HG03565 (cell line): ENCODE measurements around the gene TNS1.

ENCODE experiments used
- ATAC-seq: cut with Tn5 transposase; IDR thresholded peaks from one replicate; pipeline ENCODE4 v1.9.1; 2021; ENCODE audit warnings: mild to moderate bottlenecking, moderate library complexity; ENCODE audit not compliant: unreplicated experiment

The TNS1 gene

DNA sequence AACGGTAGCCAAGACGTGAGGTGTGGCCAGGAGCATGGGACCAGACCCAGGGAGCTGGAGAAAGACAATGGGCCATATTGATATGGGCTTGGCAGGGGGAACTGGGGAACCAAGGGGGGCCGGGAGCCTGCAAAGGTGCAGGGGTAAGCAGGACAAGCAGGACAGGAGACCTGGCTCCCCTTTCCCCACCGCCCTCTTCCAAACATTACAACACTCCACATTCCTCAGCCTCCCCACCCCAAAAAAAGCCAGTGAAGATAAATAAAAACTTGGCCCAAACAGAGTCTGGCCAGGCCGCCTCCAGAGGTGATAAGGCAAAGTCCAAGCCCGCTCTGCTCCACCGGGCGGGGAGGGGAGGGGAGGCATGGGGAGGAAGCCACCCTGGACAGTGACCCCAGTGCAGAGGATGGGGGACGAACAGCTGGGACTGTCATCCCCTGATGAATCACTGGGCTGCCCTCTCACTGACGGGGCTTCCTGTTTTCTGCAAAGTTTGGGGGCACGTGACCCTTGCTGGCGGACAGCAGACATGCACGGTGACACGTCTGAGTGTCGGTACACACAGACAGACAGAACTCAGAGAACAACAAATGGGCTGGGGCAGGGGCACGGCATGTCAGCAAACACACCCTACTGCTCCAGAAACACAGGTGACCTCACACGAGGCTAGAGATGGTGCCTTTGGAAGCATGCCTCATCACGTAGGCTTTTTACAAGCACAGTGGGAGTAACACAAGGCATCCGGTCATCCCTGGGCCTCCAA, 100.2 kb downstream of the TNS1 start:
- no peak for ATAC-seq

DNA sequence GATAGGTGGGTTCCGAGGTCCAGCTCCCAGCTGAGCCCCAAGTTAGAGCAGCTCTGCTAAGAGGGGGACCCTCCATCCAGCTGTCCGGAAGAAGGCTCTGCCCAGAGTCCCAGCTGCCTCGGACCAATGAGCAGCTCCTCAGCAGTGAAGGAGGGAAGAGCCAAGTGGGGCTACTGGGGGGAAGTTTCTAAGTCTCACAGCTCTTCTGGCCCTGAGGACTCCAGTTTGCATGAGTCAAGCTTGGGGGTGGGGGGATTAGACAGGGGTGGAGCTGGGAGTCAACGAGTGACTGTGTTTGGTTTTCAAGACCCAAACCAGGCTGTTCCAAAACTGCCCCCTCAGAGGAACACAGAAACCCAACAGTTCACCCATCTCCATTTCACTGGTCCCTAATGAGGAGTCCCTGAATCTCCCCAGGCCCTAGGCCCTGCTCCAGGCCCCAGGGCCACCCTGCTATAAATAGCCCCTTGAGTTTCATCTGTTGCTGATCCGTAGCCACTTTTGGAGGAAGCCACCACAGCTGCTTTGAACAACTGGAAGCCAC, 100.9 kb downstream of the TNS1 start:
- ATAC-seq: no peak

DNA sequence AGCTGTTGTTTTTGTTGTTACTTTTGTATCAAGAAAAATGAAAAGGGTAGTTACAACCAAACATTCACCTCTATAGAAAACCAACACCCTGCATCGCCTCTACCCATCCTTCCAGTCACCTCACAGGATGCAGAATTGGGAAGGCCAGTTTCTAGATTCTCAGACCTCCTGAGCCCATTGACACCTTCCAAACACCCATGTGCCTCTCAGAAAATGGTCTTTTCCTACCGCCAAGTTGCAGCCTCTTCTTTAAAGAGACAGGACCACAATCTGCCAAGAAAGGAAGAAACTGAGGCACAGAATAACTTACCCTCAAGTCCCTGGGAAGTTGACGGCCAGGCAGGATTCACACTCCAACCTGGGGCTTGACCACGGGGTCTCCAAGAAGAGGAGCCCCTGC, 101.4 kb downstream of the TNS1 start:
- ATAC-seq: no peak

DNA sequence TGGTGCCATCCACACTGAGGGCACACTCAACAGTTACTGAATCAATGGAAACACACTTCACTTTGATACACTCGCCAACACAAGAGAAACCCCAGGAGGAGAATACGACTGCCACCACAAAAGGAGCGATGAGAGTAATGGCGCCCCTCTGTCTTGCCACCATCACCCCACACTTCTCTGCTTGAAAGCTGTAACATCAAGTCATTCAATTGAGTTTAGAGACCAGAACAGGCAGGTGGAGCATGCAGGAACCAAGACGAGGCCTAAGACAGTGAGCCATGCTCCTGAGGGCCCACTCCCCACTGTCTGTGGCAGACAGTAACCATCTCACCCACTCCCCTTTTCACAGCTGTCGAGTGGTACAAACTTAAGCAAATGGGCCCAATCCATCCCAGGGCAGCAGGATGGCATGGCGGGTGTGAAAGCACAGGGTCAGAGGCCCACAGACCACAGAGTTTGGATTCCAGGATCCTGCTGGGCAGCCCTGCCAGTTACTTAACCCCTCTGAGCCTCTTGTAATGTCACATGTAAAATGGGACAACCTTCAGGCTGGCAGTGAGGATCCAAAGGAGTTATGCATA, 101.9 kb downstream of the TNS1 start:
- ATAC-seq: no peak

DNA sequence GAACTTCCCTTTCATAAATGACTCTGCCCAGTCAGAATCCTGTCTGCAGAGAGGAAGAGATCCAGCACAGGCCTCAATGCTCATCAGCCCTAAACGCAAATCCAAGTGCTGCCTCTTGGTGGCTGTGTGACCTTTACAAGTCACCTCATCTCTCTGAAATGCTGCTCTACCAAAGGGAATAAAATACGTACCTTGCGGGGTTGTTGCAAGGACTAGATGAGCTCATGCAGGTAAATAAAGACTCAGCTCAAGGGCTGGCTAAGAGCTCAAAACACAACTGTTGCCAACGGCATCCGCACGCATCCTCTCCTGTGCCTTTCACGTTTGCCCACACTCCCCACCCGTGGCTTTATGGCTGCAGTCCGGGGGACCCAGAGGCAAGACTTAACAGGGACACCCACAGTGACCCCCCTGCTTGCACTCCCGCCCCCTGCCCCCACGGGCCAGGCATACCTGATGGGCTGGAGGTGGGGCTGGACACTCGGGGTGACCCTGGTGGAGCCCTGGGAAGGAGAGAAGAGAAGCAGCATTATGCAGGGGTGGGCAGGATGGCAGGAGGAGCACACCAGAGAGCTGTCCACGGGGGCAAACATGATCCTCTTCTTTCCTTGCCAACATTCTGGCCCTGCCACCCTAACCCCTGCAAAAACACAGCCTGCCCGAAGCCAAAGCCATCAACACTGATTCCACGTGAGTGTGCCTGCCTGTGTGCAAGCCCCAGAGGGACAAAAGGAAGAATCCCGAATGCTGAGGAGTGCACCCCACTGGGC, 102.6 kb downstream of the TNS1 start:
- no peak for ATAC-seq

DNA sequence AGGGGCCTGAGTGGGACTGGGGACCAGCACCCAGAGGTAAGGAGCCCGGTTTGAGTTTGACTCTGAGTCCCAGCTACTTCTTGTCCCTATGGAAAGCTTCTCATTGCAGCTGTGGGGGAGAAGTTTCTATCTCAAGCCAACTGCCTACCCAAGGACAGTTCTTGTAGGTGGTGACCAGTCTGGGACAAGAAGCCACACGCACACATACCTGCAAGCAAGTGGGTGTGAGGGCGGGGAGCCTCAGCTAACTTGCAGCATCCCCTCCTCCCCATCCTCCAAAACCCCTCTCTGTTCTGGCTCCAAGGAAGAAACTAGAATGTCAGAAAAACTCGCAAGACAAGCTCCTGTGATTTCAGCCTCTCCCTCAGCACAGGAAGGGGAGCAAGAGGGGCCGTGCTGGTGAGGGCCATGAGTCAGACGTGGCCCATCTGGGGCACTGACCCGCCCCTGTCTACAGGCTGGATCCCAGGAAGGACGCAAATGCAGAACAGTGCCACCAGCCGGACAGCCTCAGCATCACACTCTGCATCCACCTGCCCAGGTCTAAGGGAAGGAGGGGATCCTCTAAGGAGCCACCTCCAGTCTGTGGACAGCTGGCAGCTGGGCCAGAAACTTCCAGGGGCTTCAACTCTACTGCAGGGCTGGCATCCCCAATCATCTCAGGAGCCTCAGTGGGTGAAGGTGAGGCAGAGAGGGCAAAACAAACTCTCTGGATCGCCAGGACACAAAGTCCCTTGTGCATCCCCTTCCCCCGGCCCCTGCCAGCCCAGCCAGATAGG, 103.4 kb downstream of the TNS1 start:
- ATAC-seq: no peak

DNA sequence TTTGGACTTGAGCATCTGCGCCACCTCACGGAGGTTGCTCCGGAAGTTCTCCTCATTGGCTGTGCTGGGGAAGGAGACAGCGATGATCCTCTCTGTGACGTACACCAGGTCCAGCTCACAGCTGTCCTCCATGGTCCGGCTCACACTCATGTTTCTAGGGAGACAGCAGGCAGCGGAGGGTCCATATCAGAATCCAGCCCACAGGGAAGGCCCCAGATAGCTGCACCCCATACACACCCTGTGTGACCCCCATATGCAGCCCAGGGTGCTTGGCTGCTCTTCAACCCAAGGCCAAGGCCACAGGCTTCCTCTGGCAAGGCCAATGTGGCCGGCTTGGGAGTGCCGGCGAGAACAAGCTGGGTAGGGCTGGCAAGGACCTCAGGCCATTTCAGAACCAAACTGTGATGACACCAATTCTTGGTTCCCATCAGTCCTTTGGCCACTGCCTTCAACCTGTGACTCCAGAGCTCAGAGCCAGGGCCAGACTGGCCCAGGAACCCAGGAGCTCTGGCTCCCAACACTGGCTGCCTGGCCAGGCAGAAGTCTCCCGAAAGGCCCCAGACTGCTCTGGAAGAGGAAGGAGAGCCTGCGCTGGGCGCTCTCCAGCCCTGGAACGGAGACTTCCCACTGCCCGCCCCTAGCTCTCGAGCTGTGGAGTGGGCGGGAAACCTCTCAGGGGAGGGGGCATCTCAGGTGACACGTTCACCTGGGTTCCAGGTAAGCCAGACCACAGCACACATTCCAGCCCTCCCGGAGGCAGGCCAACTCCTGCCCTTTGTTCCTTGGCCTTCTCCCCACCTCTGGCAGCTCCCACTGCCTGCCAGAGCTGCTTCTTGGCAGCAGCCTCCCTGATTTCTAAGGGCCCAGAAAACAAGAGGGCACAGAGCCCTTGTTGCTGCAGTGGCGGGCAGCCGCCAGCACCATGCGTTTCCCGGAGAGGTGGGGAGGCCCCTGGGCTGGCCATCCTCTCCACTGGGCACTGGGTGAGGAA, 104.7 kb downstream of the TNS1 start:
- ATAC-seq: no peak

DNA sequence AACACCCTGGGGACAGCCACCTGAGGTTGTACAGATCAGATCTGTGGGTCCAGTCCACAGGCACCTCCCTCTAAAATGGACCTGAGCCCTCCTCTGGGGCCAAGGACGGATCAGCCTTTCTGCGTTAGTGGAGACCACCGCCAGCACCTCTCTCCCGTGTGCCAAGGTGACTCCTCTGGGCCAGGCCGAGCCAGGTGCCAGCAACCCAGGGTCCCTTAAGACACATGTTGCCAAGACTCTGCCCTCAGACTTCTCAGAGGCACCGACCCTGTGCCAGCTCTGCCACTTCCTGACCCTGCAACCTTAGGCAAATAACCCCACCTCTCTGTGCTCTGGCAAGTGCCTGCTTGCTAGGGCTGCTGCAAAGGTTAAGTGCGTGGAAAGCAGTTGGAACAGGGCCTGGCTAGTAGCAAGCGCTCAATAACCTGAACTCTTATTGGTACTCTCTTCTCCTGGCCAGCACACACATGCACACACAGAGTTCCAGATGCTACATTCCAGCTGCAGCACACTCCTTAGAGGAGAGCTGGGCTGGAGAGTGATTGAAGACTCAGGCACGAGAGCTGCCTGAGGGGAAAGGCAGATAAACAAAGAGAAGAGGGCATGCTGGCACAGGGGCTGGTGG, 105.6 kb downstream of the TNS1 start:
- ATAC-seq: no peak

DNA sequence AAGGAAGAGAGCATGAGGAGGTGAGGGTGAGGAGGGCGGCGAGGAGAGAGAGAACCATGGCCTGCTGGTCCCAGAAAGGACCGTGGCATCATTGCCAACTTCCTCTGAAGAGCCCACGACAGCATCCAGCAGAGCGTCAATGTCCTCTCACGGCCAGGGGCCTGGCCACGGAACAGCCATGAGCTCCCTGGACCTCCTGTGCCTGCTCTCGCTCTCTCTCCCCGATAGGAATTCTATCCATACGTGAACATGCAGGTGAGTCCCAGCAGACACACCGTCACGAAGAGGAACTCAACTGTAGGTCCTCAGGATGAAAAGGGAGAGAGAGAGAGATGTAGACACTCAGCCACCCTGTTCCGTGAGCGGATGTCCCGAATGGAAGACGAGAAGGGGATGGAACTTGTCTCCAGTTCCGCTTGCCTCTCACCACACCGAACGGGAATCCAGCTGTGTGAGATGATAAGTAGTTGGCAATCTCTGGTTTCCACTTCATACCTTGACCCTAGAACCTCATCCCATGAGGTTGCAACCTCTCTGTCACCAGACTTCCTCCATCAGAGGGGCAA, 107.6 kb downstream of the TNS1 start:
- no peak for ATAC-seq

DNA sequence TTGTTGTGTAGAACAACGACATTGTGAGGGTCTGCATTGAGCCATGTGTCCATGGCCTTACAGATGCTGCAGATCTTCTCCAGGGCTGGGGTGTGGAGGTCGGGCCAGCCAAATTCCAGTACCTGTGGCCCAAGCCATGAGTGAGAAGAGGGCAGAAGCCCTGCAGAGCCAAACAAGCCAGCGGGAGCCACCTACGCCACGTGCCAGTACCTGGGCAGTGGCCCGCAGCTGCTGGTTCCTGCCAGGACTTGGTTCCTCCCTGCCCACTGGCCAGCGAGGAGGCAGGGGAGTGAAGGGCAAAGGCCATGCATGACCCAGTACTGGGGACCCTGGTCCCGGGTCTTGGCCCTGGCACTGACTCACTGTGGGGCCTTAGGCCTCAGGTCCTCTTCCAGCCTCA, 109.4 kb downstream of the TNS1 start:
- no peak for ATAC-seq

DNA sequence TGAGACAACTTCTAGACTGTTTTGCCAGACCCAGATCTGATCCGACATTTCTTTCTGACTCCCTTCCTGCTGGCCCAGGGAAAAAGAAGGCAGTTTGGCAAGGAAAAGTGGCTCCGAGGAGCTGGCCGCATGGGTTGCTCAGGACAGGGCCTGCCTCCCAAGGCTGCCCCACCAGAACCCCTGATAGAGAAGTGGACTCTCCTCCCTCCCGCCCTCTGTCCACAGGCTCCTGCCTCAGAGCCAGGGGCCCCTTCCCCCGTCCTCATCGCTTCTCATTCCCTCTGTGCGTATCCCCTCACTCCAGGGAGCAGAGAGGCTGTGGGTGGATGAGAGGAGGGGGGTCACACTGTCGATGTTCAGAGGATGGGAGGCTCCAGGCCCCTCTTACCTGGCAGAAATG, 110.2 kb downstream of the TNS1 start:
- ATAC-seq: no peak

DNA sequence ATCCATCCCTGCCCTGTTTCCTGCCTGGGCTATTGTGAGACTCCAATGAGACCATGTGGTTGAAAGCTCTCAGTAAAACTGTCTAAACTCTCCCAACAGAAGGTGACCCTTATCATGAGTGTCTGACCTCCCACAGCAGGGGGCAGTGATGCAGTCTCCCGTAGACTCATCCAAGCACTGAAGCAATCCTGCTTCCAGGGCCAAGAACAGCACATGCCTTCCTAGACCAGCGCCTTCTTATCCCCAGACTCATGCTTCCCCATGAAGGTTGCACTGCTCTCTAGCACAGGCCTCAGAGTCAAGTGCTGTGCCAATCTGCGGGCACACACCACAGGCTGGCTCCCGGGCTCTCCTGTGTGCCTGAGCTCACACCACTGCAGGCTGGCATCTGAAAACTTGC, 112.3 kb downstream of the TNS1 start:
- no peak for ATAC-seq

DNA sequence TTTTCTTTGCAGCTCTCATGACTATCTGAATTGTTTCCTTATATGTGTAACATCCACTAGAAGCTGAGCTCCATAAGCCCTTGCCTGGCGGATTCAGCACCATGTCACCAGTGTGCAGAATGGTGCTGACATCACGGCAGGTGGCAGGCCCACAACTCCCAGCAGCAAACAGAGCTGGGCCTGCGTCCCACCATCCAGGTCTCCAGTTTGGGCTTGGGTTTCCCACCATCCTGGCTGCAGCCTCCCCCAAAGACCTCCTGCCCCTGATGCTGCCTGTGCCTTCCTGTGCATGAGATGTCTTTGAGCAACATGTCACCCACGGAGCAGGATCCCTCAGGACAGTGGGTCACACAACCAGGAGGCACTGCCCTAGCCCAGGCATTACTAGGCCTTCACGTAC, 113.1 kb downstream of the TNS1 start:
- ATAC-seq: no peak

DNA sequence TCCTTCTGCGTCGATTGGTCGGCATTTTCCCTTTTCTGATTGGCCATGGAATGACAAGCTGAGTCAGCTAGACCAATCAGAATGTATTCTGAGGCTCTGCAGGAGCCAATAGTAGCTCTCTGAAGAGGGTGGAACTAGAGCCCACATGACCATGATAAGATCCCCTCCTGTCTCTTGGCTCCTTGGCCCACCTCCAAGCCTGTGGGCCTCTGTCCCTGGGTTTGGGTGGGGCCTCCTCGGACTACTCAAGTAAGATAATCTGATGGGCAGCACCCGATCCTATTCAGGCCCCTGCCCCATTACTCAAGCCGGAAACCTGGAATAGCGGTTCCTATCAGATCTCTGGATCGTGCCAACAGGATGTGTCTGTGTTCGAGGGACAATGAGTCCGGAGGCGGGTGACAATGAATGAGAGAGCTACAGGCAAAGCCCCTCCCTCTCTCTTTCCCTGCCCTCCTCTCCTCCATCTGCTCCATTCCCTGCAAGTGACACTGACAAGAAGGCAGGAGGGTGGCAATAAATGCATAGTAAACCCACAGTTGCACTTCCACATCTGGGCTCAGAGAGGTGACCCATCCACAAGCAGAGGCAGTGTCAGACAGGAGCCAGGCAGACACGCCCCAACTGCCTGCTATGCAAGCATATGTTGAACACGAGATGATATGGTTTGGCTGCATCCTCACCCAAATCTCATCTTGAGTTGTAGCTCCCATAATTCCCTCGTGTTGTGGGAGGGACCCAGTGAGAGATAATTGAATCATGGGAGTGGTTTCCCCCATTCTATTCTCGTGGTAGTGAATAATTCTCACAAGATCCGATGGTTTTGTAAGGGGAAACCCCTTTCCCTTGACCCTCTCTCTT, 114.7 kb downstream of the TNS1 start:
- no peak for ATAC-seq

DNA sequence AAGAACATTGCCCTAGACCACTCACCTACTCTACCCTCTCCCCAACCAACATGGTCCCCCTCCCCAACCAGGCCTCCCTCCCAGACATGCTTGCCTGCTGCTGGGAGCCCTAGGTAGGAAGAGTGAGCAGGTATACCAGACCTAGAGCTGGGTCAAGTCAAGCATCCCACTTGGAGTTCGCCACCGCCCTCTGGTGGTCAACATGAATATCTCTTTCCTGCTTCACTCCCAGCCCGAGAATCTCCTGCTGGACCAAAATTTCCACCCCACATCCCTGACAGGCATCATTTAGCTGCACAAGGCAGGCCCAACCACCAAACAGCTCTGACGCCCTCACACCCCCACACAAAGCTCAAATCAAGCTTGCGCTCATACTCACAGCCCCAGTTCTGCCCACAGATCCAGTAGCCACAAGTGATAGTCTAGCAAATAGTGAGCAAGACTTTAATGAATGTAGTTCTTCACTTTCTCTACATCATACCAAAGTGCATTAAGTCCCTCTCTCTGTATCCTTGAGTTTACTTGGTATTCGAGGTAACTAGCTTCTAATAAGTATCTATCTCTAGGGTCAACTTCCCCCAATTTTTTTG, 116.0 kb downstream of the TNS1 start:
- no peak for ATAC-seq

DNA sequence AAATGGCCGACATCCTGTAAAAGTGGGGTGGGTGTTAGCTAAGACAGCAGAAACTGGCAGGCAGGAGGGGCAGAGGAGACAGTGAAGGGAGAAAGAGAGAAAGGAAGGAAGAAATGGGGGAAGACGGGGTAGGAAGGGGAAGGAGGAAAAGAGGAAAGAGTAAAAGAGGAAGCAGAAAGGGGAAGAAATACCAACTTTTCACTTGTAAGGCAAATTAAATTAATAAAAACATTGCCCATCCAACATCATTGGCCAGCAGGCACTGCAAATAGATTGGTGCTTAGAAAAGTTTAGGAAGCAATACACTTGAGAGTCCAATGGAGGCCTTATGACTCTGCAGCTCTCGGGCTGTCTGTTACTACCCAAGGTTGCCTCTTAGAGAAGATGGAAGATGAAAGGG, 116.7 kb downstream of the TNS1 start:
- no peak for ATAC-seq

DNA sequence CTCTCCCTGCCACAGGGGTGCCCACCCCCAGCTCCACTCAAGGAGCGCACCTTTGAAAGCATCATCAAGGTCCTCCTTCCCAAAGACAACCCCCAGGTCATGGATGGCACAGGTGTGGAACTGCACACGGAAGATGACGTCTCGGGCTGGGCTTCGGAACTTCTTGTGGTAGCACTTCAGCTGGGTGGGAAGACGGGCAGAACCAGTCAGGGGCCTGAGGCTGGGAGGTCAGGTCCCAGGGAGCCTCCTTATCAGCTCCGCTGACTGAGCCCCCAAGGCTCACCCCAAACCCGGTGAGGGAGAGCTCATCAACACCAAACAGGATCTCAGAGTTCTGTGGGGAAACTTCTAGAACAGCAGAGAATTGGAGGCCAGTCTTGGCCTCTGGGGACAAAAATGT, 117.8 kb downstream of the TNS1 start:
- ATAC-seq: no peak

DNA sequence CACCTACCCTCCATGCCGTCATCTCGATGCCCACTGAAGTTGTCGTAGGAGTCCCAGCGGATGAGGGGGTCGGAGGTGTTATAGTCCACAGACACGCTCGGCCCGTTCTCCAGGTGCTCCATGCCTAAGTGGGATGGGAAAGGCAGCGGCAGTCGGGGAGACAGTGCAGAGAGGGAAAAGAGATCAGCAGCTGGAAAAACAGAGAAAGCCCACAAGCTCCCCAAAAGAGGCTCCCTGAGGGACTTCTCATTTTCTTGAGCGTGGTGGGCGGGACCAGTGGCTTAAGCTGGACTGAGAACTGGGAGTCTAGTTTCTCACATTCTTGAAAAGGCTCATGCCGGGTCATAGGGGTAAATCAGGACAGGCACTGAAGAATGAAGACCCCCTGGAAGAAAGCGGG, 121.9 kb downstream of the TNS1 start:
- ATAC-seq: no peak
